Parathyroid adenoma (tissue), 2 donors: ENCODE measurements around the gene ACCSL.

ENCODE experiments used
- H2AFZ ChIP-seq: fragments of 300-600 bp; sonication (generic); one replicate; pipeline ENCODE4 v1.7.0; 2017; ENCODE audit warnings: antibody characterized with exemption, mild to moderate bottlenecking
- H3K27ac ChIP-seq: fragments of 300-600 bp; sonication (generic); one replicate; pipeline ENCODE4 v1.7.0; 2017
- H3K27me3 ChIP-seq: fragments of 300-600 bp; sonication (generic); one replicate; pipeline ENCODE4 v1.7.0; 2017; ENCODE audit warnings: low read length; ENCODE audit not compliant: control insufficient read depth, insufficient read depth
- H3K36me3 ChIP-seq: fragments of 300-600 bp; sonication (generic); one replicate; pipeline ENCODE4 v1.7.0; 2017; ENCODE audit warnings: low read length; ENCODE audit not compliant: control insufficient read depth, insufficient read depth
- H3K4me1 ChIP-seq: fragments of 300-600 bp; sonication (generic); one replicate; pipeline ENCODE4 v1.7.0; 2017; ENCODE audit warnings: control low read depth
- H3K4me2 ChIP-seq: fragments of 300-600 bp; sonication (generic); one replicate; pipeline ENCODE4 v1.7.0; 2017; ENCODE audit warnings: low read length
- H3K4me3 ChIP-seq: fragments of 300-600 bp; sonication (generic); one replicate; pipeline ENCODE4 v1.7.0; 2017; ENCODE audit warnings: low read depth, low read length
- H3K79me2 ChIP-seq: fragments of 300-600 bp; sonication (generic); one replicate; pipeline ENCODE4 v1.7.0; 2017; ENCODE audit warnings: control low read depth
- H3K9ac ChIP-seq: fragments of 300-600 bp; sonication (generic); one replicate; pipeline ENCODE4 v1.7.0; 2017; ENCODE audit warnings: mild to moderate bottlenecking
- H3K9me3 ChIP-seq: fragments of 300-600 bp; sonication (generic); one replicate; pipeline ENCODE4 v1.7.0; 2017; ENCODE audit warnings: low read length; ENCODE audit not compliant: control insufficient read depth
- TF ChIP-seq, protein P1 (sequence below): fragments of 300-600 bp; sonication (generic); IDR thresholded peaks from one replicate; pipeline ENCODE4 v1.7.0; 2017; ENCODE audit warnings: antibody characterized with exemption, mild to moderate bottlenecking
- donor health status: primary hyperparathyroidism.

Gene ACCSL

DNA sequence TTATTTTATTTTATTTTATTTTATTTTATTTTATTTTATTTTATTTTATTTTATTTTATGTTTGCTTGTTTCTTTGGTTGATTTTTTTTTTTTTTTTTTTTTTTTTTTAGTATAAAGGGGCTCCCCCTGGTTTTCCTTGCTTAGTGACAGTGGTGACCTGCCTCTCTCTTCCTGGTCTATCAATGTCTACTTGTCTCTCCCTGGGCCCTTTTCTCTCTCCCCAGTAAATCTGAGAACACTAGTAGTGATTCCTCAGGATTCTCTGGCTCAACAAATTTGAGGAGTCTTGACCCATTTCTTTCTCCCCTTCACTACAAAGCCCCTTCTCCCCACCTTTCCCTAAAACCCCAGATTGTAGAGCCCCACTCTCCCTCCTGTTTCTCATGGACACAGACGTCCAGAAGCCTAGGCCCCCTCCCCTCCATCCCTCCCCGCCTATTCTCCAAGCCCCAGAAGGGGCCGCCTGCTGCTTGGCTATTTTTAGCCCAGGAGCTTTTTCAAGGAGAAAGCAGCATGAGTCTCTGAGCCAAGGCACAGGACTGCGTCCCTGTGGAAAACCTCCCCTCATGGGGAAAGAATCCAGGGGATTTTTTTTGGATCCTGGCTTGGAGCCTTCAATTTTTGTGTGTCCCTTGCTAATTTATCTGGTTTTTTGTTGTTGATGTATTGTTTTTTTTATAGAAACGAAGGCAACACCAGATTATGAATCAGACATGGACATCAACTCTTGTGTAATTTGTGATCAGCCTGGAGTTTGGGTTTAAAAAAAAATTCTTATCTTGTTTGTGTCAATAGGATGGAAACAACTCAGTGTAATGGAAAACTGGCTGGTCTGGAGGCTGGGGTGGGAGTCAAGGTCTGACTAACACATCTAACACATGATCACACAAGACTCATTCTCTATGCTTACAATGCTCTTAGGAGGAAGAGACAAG lies 17.5 kb upstream of the ACCSL start:
- Histone ChIP-seq H3K4me3 (no peak overlapping the region), H3K9ac (no peak overlapping the region), H2AFZ (no peak overlapping the region)

DNA sequence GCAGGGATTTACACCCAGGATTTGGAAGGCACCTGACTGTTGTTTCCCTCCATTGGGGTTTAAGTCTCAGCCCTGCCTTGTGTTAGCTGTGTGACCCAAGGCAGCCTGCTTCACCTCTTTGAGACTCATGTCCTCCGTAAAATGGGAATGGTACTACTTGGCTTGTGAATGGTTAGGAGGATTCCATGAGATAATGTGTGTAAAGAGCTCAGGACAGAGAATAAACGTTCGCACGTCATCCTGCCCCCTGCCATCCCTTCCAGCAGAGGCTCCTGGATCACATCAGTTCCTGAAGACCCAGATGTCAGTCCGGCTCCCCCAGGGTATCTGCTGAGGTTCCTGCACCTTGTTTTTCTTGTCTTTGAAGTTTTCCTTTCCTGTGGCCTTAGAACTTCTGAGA lies 16.8 kb upstream of the ACCSL start:
- Histone ChIP-seq H3K36me3 (no peaks in the 10 kb centered on the region), H3K9me3 (no peaks in the 10 kb centered on the region), H3K79me2 (no peaks in the 10 kb centered on the region), H3K27ac (peak overlapping the region; percentile 9), H3K9ac (no peak overlapping the region), H2AFZ (no peak overlapping the region), H3K4me3 (no peak overlapping the region), H3K4me1 (no peaks in the 10 kb centered on the region), H3K4me2 (no peak overlapping the region), H3K27me3 (no peaks in the 10 kb centered on the region)
- TF ChIP-seq, protein P1, sequence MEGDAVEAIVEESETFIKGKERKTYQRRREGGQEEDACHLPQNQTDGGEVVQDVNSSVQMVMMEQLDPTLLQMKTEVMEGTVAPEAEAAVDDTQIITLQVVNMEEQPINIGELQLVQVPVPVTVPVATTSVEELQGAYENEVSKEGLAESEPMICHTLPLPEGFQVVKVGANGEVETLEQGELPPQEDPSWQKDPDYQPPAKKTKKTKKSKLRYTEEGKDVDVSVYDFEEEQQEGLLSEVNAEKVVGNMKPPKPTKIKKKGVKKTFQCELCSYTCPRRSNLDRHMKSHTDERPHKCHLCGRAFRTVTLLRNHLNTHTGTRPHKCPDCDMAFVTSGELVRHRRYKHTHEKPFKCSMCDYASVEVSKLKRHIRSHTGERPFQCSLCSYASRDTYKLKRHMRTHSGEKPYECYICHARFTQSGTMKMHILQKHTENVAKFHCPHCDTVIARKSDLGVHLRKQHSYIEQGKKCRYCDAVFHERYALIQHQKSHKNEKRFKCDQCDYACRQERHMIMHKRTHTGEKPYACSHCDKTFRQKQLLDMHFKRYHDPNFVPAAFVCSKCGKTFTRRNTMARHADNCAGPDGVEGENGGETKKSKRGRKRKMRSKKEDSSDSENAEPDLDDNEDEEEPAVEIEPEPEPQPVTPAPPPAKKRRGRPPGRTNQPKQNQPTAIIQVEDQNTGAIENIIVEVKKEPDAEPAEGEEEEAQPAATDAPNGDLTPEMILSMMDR, result no peak

More for the DNA sequence above, 17.5 kb upstream of the ACCSL start:
- Histone ChIP-seq H3K4me2 (no peak overlapping the region), H3K27ac (peak overlapping the region; percentile 9), H3K79me2 (no peaks in the 10 kb centered on the region), H3K36me3 (no peaks in the 10 kb centered on the region), H3K9me3 (no peaks in the 10 kb centered on the region), H3K4me1 (no peaks in the 10 kb centered on the region), H3K27me3 (no peaks in the 10 kb centered on the region)
- TF ChIP-seq, protein P1, result no peak

- Histone ChIP-seq H3K79me2 (no peaks in the 10 kb centered on the region), H3K9me3 (no peaks in the 10 kb centered on the region), H3K4me3 (no peak overlapping the region), H3K36me3 (no peaks in the 10 kb centered on the region), H3K4me1 (no peaks in the 10 kb centered on the region), H3K4me2 (no peak overlapping the region), H2AFZ (no peak overlapping the region), H3K27me3 (no peaks in the 10 kb centered on the region), H3K9ac (no peak overlapping the region), H3K27ac (no peak overlapping the region)
- TF ChIP-seq, protein P1, result no peak
These were observed 16.2 kb upstream of the ACCSL start for GRCh38 chr11:44031549-44031948.

DNA sequence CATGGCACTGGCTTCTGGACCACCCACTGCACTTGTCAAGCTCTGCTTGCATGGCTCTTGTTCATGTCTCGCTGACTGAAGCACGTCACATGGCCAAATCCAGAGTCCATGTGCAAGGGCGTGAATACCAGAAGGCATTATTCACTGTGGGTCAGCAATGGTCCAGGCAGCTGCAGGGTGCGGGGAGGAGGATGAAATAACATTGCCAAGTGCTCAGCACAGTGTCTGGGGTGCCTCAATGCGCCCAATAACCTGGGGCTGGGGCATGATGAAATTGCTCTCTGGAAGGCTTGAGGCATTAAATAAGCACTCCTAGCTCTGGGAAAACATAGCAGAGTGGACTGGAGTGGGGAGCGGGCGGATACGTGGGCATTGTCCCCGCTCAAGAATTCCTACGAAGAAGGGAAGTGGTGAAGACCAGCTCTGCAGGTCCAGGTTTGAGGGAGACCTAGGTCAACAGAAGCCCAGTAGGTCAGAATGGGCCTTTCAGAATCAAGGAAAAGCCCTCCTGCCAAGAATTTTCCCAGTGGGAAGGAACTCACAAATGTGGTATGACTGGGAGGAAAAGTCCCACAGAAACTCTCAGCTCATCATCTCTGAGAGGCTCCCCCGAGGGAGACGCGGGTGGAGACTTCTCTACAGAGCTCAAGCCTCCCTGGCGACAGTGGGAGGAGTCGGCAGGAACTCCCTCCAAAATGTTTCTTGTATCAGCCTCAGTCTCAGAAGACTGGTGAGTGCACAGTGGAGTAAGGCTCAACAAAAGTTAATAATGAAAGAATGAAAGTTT lies 15.3 kb upstream of the ACCSL start:
- no peak overlapping the region for H3K4me2 ChIP-seq
- H3K9ac ChIP-seq, result no peak overlapping the region
- H3K9me3 ChIP-seq, result no peaks in the 10 kb centered on the region
- no peak overlapping the region for H3K27ac ChIP-seq
- no peak overlapping the region for H2AFZ ChIP-seq
- H3K4me3 ChIP-seq, result no peak overlapping the region
- no peaks in the 10 kb centered on the region for H3K4me1 ChIP-seq
- TF ChIP-seq, protein P1, result no peak
- no peaks in the 10 kb centered on the region for H3K27me3 ChIP-seq
- no peaks in the 10 kb centered on the region for H3K36me3 ChIP-seq
- H3K79me2 ChIP-seq, result no peaks in the 10 kb centered on the region
